ENCODE data around the gene IL1R1.
A peak's percentile ranks its signal among the peaks of the same experiment; 100 is the strongest.

IL1R1 gene

GRCh38 chr2:102176172-102176571 lies 33.6 kb downstream of the IL1R1 start:
- DNase-seq (ENCODE audit: low read depth) = no peak

- DNase-seq (ENCODE audit: low read depth) = no peak
These were observed 35.4 kb downstream of the IL1R1 start for GRCh38 chr2:102177814-102178478.

GRCh38 chr2:102179061-102179460 lies 36.5 kb downstream of the IL1R1 start:
- DNase-seq (ENCODE audit: low read depth) = no peak

- no peak for DNase-seq (ENCODE audit: low read depth)
These were observed 37.5 kb downstream of the IL1R1 start for GRCh38 chr2:102179788-102180686.

GRCh38 chr2:102180687-102180999 lies 38.1 kb downstream of the IL1R1 start:
- DNase-seq (ENCODE audit: low read depth) = no peak

GRCh38 chr2:102181376-102181775 lies 38.8 kb downstream of the IL1R1 start:
- no peak for DNase-seq (ENCODE audit: low read depth)

- no peak for DNase-seq (ENCODE audit: low read depth)
These were observed 39.5 kb downstream of the IL1R1 start for GRCh38 chr2:102181919-102182635.

GRCh38 chr2:102184018-102184417 lies 41.5 kb downstream of the IL1R1 start:
- no peak for DNase-seq (ENCODE audit: low read depth)

- DNase-seq (ENCODE audit: low read depth) = no peak
These were observed 42.0 kb downstream of the IL1R1 start for GRCh38 chr2:102184568-102184967.

GRCh38 chr2:102185347-102185746 lies 42.8 kb downstream of the IL1R1 start:
- peak; percentile 2 for DNase-seq (ENCODE audit: low read depth)

- peak; percentile 8 for DNase-seq (ENCODE audit: low read depth)
These were observed 44.4 kb downstream of the IL1R1 start, which contains the start of gene IL1RL2 for GRCh38 chr2:102186791-102187495. Gene IL1RL2 (plus strand): TSS chr2:102187023. CDS start chr2:102187868, 845 bp downstream.

- DNase-seq (ENCODE audit: low read depth) = peak; percentile 45
These were observed 45.1 kb downstream of the IL1R1 start for GRCh38 chr2:102187496-102188150.

- DNase-seq (ENCODE audit: low read depth) = no peak
These were observed 48.0 kb downstream of the IL1R1 start for GRCh38 chr2:102190430-102191107.

GRCh38 chr2:102191501-102191900 lies 49.0 kb downstream of the IL1R1 start:
- no peak for DNase-seq (ENCODE audit: low read depth)

GRCh38 chr2:102193074-102193473 lies 50.5 kb downstream of the IL1R1 start:
- no peak for DNase-seq (ENCODE audit: low read depth)

GRCh38 chr2:102194609-102195268 lies 52.2 kb downstream of the IL1R1 start:
- DNase-seq (ENCODE audit: low read depth) = no peak

GRCh38 chr2:102197389-102198137 lies 55.0 kb downstream of the IL1R1 start:
- DNase-seq (ENCODE audit: low read depth) = no peak

GRCh38 chr2:102200539-102200938 lies 58.0 kb downstream of the IL1R1 start:
- DNase-seq (ENCODE audit: low read depth) = no peak

GRCh38 chr2:102204638-102205037 lies 62.1 kb downstream of the IL1R1 start:
- no peak for DNase-seq (ENCODE audit: low read depth)

Data from activated T-helper 9 cell treated with anti-CD3 and anti-CD28 coated beads, Interleukin-2, amount 50 U/mL, for 16 hours (primary cell).